GM04503 (cell line): ENCODE results near the gene FAF1.
A peak's percentile ranks its signal among the peaks of the same experiment; 100 is the strongest.
"Not testable (repeated sequence)": the region's sequence is repeated elsewhere in the genome, so short reads cannot be mapped to it uniquely, and the experiment has no call there.

Source experiments
- DNase-seq: peaks from one replicate; pipeline ENCODE4 v3.0.0-alpha.2; 2012; ENCODE audit warnings: low read depth

Gene FAF1

DNA sequence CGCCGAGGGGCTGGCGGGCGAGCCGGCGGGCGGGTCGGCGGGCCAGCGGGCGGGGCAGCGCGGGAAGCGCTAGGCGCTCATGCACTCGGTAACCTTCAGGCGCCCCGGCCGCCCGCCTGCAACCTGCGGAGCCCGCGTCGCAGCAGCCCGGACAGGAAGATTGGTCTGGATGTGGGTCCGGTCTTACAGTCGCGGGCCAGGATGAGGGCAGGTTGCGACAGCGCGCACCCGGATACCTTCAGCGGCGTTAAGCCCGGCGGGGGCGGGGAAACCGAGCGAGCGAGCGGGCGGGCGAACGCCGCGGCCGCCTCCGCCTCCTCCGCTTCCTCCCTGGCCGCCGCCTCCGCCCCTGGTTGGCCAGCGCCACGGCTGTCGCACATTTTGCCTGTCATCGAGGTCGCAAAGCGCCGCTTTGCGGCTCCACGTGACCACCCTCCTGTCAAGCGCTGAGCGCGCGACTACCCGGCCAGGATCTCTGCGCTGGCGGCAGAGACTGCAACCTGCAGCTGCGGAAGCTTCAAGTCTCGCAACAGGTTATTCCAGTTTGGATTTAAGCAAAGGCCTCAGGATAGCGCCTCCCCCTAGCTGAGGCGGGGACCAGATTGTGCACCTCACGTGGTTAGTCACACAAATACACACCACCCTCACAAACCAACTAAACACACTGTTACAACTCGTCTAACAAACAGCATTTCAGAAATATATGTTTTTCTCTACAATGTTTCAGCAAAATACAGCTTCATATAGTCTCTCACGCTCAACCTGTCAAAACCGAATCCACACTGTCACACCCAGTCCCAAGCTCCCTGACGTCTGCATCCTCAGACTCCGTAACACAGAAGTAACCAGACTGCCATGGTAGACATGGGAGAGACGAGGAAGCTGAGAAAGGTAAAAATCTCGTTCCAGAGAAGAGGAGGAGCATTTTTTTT, at the start of gene FAF1:
Gene FAF1 (minus strand): TSS at position 355 of the 932 bp plus-strand sequence. CDS start 456 bp downstream, outside the sequence.
- peak; percentile 77 for DNase-seq

GRCh38 chr1:51009381-51009780, 49.3 kb upstream of the FAF1 start:
- no peak for DNase-seq

DNA sequence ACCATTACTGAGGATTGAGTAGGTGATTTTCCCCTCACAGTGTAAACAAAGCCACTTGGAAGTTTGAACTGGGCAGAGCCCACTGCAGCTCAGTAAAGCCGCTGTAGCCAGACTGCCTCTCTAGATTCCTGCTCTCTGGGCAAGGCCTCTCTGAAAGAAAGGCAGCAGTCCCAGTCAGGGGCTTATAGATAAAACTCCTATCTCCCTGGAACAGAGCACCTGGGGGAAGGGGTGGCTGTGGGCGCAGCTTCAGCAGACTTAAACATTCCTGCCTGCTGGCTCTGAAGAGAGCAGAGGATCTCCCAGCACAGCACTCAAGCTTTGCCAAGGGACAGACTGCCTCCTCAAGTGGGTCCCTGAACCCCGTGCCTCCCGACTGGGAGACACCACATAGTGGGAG, 45.5 kb upstream of the FAF1 start:
- DNase-seq: not testable (repeated sequence)

DNA sequence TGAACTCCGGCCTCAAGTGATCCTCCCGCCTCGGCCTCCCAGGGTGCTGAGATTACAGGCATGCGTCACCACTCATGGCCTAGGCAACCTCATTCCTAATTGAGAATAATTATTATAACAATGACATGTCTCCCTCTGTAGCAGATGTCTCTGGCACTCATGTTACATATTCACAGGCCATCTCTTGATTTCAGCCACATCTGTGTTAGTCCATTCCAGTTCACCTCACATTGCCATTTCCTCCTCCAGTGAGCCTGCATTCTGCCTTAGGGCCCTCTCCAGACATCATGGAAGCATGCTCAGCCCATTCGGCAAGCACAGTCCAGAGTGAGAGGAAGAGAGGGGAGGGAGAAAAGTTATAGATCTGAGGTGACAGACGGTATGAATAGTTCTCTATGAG, 42.4 kb upstream of the FAF1 start:
- DNase-seq: no peak

- no peak for DNase-seq
Measured at GRCh38 chr1:51000651-51001050, 40.6 kb upstream of the FAF1 start.

DNA sequence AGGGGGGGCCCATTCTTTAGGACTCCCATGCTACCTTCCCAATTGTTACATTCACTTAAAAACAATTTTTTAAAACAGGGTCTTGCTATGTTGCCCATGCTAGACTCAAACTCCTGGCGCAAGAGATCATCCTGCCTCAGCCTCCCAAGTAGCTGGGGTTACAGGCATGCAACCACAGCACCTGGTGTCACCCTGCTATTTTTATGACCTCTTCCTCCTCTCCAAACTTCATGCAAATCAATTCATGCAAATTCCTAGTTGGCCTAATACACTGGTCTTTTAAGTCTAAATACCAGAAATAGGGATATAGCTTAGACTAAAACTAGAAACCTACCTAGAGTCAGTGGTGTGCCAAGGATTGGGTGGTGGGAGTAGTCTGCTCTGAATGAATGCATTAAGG, 40.1 kb upstream of the FAF1 start:
- DNase-seq: no peak

- not testable (repeated sequence) for DNase-seq
Measured at GRCh38 chr1:50999375-50999774, 39.3 kb upstream of the FAF1 start.

- DNase-seq: no peak
Measured at GRCh38 chr1:50996083-50996482, 36.0 kb upstream of the FAF1 start.

DNA sequence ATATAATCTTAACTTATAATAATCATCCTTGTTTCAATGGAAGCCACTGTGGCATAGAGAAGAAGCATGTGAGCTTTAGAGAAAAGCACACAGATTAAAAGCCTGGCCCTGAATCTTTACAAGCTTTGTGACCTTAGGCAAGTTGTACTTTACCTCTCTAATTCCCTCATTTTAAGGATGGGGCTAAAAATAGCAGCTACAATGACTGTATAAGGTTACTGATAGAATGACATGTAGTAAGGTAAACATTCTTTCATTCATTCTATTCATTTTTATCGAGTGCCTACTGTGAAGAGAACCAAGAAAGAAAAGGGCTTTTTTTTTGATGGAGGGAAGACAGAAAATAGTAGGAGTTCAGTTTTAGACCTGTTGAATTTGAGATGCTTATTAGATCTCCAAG, 35.6 kb upstream of the FAF1 start:
- no peak for DNase-seq

DNA sequence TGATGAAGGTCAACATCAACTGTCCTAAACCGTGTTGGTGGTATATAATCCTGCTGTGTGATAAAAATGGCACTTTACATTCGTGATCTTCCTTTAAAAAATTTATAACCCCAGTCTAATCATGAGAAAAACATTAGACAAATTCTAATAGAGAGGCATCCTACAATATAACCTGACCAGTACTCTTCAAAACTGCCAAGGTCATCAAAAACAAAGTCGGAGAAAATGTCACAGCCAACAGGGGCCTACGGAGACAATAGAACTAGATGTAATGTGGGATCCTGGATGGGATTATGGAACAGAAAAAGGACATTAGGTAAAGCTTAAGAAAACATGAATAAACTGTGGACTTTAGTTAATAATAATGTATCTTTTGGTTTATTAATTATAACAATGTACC, 34.9 kb upstream of the FAF1 start:
- DNase-seq: no peak

DNA sequence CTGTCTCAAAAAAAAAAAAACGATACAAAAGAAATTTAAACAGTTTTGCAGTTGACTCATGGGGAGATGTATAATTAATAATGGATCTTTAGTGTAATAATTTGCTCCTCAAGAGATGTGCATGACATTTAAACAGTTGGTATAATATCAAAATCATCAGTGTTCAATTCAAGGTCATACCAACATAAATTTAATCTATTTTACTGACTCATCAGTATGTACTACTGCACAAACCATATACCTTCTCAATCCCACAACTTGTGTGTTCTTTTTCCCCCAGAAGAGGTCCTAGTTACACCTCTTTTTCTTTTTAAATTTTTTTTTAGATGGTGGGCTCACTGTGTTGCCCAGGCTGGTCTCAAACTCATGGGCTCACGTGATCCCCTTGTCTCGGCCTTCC, 33.6 kb upstream of the FAF1 start:
- DNase-seq: no peak

DNA sequence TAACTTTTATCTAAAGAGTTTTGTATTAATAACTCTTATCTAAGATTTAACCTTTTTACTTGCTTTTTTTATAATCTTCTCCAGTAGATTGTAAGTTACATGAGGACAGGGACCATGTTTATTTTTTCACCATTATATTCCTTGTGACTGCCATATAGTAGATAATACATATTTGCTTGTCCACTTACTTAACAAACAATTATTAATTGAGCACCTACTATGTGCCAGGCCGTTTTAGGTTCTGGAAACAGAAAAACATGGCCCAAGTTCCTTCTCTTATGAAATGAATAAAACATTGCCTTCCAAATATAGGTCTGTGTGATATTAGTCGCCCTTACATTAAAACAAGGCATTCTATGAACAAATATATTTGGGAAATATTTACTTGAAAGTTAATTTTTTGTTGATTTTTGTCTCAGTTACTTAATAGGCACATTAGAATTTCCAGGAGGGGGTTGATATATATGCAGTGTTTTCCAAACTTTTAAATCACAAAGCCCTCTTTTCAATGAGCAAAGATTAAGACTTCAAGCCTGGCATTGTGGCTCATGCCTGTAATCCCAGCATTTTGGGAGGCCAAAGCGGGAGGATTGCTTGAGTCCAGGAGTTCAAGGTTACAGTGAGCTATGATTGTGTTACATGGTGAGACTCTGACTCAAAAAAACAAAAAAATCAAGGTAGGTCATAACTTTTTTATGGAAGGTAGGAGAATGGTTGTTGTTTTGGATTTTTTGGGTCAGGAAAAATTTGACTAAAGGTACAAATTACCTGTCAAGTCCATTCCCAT, 32.7 kb upstream of the FAF1 start:
- DNase-seq: no peak

GRCh38 chr1:50989694-50990093, 29.6 kb upstream of the FAF1 start:
- DNase-seq: no peak

DNA sequence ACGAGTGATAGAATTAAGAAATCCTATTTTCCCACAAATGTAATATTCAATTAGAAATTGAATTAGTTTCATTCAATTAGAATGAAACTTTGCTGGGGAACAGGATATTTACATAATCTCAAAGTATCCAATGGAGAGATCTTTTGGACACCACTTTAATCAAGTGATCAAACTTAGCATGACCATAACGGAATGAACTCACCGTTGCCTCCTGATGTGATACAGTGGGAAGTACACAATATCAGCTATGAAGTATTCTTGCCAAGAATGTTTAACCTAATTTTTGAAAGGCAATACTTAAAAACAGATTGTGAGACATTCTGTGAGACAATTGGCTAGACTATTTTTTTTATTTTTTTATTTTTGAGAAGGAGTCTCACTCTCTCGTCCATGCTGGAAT, 26.6 kb upstream of the FAF1 start:
- no peak for DNase-seq

DNA sequence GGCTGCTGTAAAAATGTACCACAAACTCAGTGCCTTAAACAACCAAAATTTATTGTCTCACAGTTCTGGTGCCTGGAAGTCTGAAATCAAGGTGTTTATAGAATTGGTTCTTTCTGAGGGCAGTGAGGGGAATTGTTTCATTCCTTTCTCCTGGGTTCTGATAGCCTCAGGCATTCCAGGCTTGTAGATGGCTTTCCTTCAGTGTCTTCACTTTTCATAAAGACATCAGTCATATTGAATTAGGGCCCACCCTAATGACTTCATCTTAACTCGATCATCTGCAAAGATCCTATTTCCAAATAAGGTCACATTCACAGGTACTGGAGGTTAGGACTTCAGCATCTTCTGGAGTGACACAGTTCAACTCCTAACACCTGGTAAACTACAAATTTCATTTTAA, 25.0 kb upstream of the FAF1 start:
- DNase-seq: no peak

GRCh38 chr1:50983219-50983802, 23.2 kb upstream of the FAF1 start:
- DNase-seq: no peak

DNA sequence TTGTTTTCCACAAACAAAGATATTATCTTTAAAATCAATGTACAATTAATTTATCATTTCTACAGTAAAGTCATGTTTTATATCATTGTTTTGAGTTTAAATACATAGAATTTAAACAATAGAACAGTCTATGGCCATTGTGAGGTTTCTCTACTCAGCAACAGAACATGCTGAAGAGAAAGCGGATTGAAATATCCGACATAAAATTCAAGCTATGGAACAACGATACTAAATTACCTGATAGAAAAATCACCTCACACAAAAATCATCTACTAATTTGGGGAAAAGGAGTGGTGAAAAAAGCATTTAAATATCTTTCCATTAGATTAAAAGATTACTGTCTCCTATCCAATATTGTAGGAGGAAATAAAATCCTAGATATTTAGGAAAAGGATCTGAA, 22.5 kb upstream of the FAF1 start:
- DNase-seq: no peak

GRCh38 chr1:50981741-50982140, 21.7 kb upstream of the FAF1 start:
- DNase-seq: no peak

DNA sequence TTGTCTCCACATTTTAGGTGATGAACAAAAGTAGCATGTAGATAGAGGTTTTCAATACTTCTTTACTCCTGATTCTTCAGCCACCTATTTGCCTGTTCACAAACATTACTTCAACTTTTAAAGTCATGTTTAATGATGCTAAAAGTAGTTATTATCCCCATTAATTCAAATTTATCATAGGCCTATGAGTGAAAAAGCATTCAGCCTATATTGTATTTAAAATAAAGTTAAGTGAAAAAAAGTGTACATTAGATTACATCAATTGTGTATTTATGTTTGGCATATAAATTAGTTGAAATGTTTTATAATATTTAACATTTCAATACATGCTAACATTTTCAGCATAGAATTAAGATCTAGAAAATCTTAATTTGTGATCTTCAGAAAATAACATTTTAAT, 20.4 kb upstream of the FAF1 start:
- DNase-seq: no peak

- DNase-seq: no peak
Measured at GRCh38 chr1:50979937-50980336, 19.9 kb upstream of the FAF1 start.

- DNase-seq: no peak
Measured at GRCh38 chr1:50978852-50979781, 19.1 kb upstream of the FAF1 start.
